ENCODE measurements around the gene WNT10A.

- TF ChIP-seq CTCF (IDR thresholded peaks at IDR 0.05) (no peak), EHMT2 (IDR thresholded peaks at IDR 0.05; ENCODE audit: low read depth) (no peak), PHF8 (IDR thresholded peaks at IDR 0.05; ENCODE audit: borderline replicate concordance, low read depth) (no peak), JUN (IDR thresholded peaks at IDR 0.05) (no peak), POLR2A (IDR thresholded peaks at IDR 0.05; ENCODE audit: low read length) (no peak), EHF (CRISPR knock-in tag; IDR thresholded peaks at IDR 0.05) (no peak), REST (IDR thresholded peaks at IDR 0.05) (no peak), RAD21 (conservative IDR thresholded peaks at IDR 0.05 in 1 of 2, IDR thresholded peaks at IDR 0.05 in 1 of 2) (no peak), PBX3 (IDR thresholded peaks at IDR 0.05) (no peak)
Observed at GRCh38 chr2:218856167-218856895, 24.3 kb upstream of the WNT10A start.
